Thyroid gland (tissue), 4 donors: ENCODE results near the gene STOML3. TPM values are rescaled to one million over a fixed set of nuclear protein-coding genes. Genes with fewer than 3 reads are reported as not detected.

ENCODE experiments used
- DNase-seq, 2 donors: peaks; one replicate each; pipeline ENCODE4 v3.0.0-alpha.2; 2019
- H3K27ac ChIP-seq, 3 donors: fragments of 200-600 bp; sonication (generic); 1 replicate in 2 of 3; 2 replicates in 1 of 3; pipeline ENCODE4 v1.5.1; 2016 to 2019; ENCODE audit warnings: mild to moderate bottlenecking in 1 of 3, moderate library complexity in 1 of 3
- H3K27me3 ChIP-seq: fragments of 200-600 bp; sonication (generic); one replicate; pipeline ENCODE4 v1.5.1; 2019
- H3K36me3 ChIP-seq, 2 donors: fragments of 200-600 bp; sonication (generic); one replicate each; pipeline ENCODE4 v1.5.1; 2016 to 2019
- H3K4me1 ChIP-seq, 2 donors: fragments of 200-600 bp; sonication (generic); one replicate each; pipeline ENCODE4 v1.5.1; 2017 to 2019
- H3K4me3 ChIP-seq, 3 donors: fragments of 200-600 bp; sonication (generic); replicated peaks in 1 of 3; 1 replicate in 2 of 3; 2 replicates in 1 of 3; pipeline ENCODE4 v1.5.1; 2016; ENCODE audit warnings: mild to moderate bottlenecking in 1 of 3
- H3K9me3 ChIP-seq: fragments of 200-600 bp; sonication (generic); one replicate; pipeline ENCODE4 v1.5.1; 2017
- POLR2A ChIP-seq, 2 donors: fragments of 450-650 bp; IDR thresholded peaks; one replicate each; pipeline ENCODE4 v1.6.1; 2017; ENCODE audit warnings: antibody characterized with exemption in 2 of 2, mild to moderate bottlenecking in 2 of 2, moderate library complexity in 1 of 2
- WGBS, 2 donors: methylation state at CpG; one replicate each; pipeline ENCODE4 v1.1.5; 2017; 5-methylcytosine and 5-hydroxymethylcytosine counted together
- intact Hi-C: fragments of 100-400 bp; cut with DNase I; formaldehyde crosslinking; loops from one replicate; pipeline ENCODE4 v1.15.1; 2023
- total RNA-seq, 4 donors: library from RNA; depleted of rRNA; stranded (reverse); fragments of >200 nt; gene quantifications; one replicate each; pipeline ENCODE4 v1.2.3, GENCODE V29; 2016
- TF ChIP-seq, protein P1 (sequence below), 6 experiments: fragments of 200-600 bp in 3 of 6; fragments of 450-650 bp in 3 of 6; sonication (generic) in 3 of 6; IDR thresholded peaks; one replicate each; pipeline ENCODE4 v1.5.1; 2016 to 2019; ENCODE audit warnings: antibody characterized with exemption in 6 of 6, mild to moderate bottlenecking in 2 of 6, inconsistent platforms in 1 of 6, moderate library complexity in 1 of 6

The STOML3 gene
- total RNA-seq, 4 donors from 2014 or later, result not detected

DNA sequence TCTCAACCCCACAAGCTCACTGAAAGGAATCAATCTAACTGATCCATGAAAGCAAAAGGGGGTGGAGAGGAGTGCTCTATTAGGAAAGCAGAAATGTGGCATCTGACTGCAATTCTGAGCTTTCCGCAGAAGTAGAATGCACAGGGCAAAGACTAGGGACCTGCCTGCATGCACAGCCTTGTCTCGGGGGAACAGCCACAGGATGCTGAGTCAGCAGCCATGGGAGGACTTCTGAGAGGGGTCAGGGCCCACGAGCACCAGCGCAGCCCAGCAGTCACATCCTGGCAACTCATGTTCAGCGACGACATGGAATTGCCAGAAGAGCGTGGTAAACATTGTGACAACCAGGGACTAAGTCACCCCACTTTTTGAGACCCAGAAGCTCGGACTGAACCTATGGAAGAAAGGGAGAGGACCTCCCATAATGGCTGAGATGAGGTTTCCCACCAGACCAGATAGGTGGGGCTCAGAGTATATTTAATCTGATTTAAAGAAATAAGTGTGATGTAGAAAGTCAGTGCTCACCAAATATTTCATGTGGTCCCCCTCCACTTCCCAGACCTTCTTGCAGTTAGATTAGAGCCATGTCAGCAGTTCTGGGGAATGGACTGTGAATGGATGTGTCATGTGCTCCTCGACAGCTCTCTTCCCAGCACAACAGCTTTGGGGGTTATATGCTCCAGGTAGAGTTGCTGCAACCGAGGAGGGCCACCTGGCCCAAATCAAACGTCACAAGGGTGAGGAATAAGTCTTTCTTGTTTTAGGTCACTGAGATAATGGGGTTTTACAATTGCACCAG lies 32.6 kb downstream of the STOML3 start:
- H3K36me3 ChIP-seq, result no peaks in the 10 kb centered on the region
- H3K4me3 ChIP-seq, result no peak overlapping the region
- WGBS, 2 donors, result 86 to 91% methylated on average over 9 to 11 of the region's 11 CpGs
- H3K9me3 ChIP-seq, result no peaks in the 10 kb centered on the region
- intact Hi-C loops, result no loop called here
- no peak overlapping the region for H3K27ac ChIP-seq
- DNase-seq, result no peak
- no peaks in the 10 kb centered on the region for H3K27me3 ChIP-seq
- H3K4me1 ChIP-seq, result no peaks in the 10 kb centered on the region
- no peak for TF ChIP-seq POLR2A (IDR thresholded peaks at IDR 0.05)
- TF ChIP-seq, protein P1, sequence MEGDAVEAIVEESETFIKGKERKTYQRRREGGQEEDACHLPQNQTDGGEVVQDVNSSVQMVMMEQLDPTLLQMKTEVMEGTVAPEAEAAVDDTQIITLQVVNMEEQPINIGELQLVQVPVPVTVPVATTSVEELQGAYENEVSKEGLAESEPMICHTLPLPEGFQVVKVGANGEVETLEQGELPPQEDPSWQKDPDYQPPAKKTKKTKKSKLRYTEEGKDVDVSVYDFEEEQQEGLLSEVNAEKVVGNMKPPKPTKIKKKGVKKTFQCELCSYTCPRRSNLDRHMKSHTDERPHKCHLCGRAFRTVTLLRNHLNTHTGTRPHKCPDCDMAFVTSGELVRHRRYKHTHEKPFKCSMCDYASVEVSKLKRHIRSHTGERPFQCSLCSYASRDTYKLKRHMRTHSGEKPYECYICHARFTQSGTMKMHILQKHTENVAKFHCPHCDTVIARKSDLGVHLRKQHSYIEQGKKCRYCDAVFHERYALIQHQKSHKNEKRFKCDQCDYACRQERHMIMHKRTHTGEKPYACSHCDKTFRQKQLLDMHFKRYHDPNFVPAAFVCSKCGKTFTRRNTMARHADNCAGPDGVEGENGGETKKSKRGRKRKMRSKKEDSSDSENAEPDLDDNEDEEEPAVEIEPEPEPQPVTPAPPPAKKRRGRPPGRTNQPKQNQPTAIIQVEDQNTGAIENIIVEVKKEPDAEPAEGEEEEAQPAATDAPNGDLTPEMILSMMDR (IDR thresholded peaks at IDR 0.05), result no peak

GRCh38 chr13:38954844-38955243 lies 35.8 kb downstream of the STOML3 start:
- TF ChIP-seq, protein P1 (IDR thresholded peaks at IDR 0.05), result no peak
- no peak for TF ChIP-seq POLR2A (IDR thresholded peaks at IDR 0.05)
- Histone ChIP-seq H3K9me3 (no peaks in the 10 kb centered on the region), H3K27me3 (no peaks in the 10 kb centered on the region), H3K4me1 (no peaks in the 10 kb centered on the region), H3K36me3 (no peaks in the 10 kb centered on the region), H3K27ac (no peak overlapping the region), H3K4me3 (no peak overlapping the region)
- no peak for DNase-seq
- intact Hi-C loops, result no loop called here

- Histone ChIP-seq H3K27me3 (no peaks in the 10 kb centered on the region), H3K9me3 (no peaks in the 10 kb centered on the region), H3K4me1 (no peaks in the 10 kb centered on the region), H3K27ac (no peak overlapping the region), H3K36me3 (no peaks in the 10 kb centered on the region), H3K4me3 (no peak overlapping the region)
- intact Hi-C loops, result no loop called here
- DNase-seq, result no peak
- no peak for TF ChIP-seq POLR2A (IDR thresholded peaks at IDR 0.05)
- TF ChIP-seq, protein P1 (IDR thresholded peaks at IDR 0.05), result no peak
- 50 to 64% methylated on average over 2 of the region's 2 CpGs for WGBS, 2 donors
These were observed 36.3 kb downstream of the STOML3 start for GRCh38 chr13:38954291-38954690.

- 92 to 98% methylated on average over 1 of the region's 1 CpG for WGBS, 2 donors
These were observed 37.8 kb downstream of the STOML3 start for GRCh38 chr13:38952827-38953226.

More at GRCh38 chr13:38952827-38953226, 37.8 kb downstream of the STOML3 start:
- H3K4me1 ChIP-seq, result no peaks in the 10 kb centered on the region
- H3K9me3 ChIP-seq, result no peaks in the 10 kb centered on the region
- no peak overlapping the region for H3K27ac ChIP-seq
- intact Hi-C loops, result no loop called here
- no peak for DNase-seq
- H3K36me3 ChIP-seq, result no peaks in the 10 kb centered on the region
- H3K27me3 ChIP-seq, result no peaks in the 10 kb centered on the region
- H3K4me3 ChIP-seq, result no peak overlapping the region
- no peak for TF ChIP-seq POLR2A (IDR thresholded peaks at IDR 0.05)
- TF ChIP-seq, protein P1 (IDR thresholded peaks at IDR 0.05), result no peak
